Measurements from ENCODE around the gene PEF1. TPM values are rescaled to one million over a fixed set of nuclear protein-coding genes. Genes with fewer than 3 reads are reported as not detected.
"Not testable (repeated sequence)": the region's sequence is repeated elsewhere in the genome, so short reads cannot be mapped to it uniquely, and the experiment has no call there.

PEF1 gene
- polyA plus RNA-seq, 3 donors: 27.8 to 67.3 (median 62.0) TPM

GRCh38 chr1:31596737-31597097 lies 48.0 kb downstream of the PEF1 start:
- H3K27ac ChIP-seq (ENCODE audit: low read depth, low read length): no peak overlapping the region
- 28 to 39% (median 28%) methylated on average over 6 of the region's 6 CpGs for WGBS, 3 donors

DNA sequence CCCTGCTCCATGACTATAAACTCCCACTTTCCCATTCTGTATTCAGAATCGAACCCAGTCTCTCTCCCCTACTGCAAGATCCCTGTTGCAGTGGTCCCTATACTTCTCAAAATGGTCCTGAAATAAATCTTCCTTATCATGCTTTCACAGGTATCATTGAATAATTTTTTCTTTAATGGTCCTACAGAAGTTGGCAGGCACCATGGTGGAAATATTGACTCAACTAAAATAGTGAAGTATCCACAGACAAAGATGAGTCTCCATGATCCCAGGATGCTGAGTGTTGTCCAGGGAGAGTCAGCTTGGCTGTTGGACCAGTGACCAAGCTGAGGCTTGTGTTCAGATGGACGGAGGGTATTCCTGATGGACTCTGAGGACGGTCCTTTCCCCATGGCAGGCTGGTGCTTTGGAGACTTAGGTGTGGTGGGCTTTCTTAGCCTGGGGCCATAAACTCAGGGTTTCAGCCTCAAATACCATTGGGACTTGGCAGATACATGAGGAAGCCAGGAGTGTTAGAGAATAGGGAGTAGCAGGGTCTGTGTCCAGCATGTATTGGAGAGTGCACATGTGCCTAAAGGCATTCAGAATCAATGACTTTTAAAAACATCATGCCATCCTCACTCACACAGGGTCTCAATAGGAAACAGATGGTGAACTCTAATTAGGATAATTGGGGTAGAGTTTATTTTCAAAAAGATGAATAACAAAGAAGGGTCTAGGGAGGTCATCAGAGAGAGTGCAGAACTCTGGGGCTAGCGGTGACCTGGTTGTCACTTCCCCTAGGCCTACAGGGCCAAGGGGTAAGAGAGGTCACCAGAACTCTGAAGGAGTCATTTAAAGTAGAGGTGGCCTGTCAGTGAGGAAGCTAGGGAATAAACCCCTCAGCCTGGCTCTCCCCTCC lies 48.6 kb downstream of the PEF1 start:
- 82 to 88% (median 85%) methylated on average over 4 of the region's 4 CpGs for WGBS, 3 donors
- H3K27ac ChIP-seq (ENCODE audit: low read depth, low read length): no peak overlapping the region

GRCh38 chr1:31593770-31594632 lies 50.7 kb downstream of the PEF1 start:
- 31 to 44% (median 42%) methylated on average over 10 of the region's 10 CpGs for WGBS, 3 donors
- no peak overlapping the region for H3K27ac ChIP-seq (ENCODE audit: low read depth, low read length)

DNA sequence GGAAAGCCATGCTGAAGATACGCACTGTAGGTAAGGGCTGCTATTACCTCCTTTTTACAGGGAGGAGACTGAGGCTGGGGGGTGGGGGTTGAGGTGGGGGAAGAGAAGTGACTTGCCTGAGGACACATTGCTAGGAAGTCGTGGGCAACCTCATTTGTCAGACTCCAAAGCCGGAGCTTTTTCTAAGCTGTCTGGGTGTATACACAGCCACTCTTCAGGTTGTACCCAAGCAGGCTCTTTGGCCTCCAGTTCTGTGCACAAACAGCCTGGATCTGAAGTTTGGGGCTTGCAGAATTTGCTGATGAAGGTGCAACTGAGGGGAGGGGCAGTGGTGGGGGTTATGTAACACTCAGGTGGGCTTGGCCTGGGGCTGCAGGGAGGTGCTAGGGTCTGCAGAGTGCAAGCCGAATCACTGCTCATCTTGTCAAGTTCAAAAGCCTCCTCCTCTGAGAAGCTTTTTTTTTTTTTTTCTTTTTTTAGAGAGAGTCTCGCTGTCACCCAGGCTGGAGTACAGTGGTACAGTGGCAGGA lies 51.5 kb downstream of the PEF1 start:
- H3K27ac ChIP-seq (ENCODE audit: low read depth, low read length): no peak overlapping the region
- WGBS, 3 donors: 77 to 93% (median 80%) methylated on average over 5 of the region's 5 CpGs

GRCh38 chr1:31592132-31592531 lies 52.5 kb downstream of the PEF1 start:
- no peak overlapping the region for H3K27ac ChIP-seq (ENCODE audit: low read depth, low read length)

DNA sequence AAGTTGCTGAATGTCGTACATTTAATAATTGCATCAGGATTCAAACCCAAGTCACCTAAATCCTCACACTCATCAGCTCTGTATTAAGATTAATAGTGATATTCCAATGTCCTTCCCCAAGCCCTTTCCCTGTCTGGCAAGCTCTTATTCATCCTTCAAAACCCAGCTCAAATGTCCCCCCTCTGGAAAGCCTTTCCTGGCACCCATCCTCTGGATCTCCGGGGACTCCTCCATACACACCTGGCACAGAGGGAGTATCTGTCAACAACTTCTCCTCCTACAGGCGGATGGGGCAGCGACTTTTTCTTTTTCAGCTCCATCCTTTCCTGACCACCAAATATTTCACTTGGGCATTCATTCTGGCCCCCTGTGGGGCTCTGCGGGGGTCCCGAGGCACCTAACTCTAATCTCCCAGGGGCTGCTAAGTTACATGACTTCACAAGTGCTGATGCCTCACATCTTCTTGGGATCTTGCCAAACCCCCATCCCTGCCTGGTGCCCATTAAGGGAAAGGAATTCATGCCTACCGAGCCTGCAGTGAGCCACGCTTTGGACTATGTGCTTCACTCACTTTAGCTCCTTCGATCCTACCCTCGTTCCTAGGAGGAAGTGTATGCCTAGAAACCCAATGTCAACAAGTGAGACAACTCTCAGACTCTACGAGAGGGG lies 53.1 kb downstream of the PEF1 start:
- 71 to 74% (median 73%) methylated on average over 11 of the region's 11 CpGs for WGBS, 3 donors
- H3K27ac ChIP-seq (ENCODE audit: low read depth, low read length): no peak overlapping the region

DNA sequence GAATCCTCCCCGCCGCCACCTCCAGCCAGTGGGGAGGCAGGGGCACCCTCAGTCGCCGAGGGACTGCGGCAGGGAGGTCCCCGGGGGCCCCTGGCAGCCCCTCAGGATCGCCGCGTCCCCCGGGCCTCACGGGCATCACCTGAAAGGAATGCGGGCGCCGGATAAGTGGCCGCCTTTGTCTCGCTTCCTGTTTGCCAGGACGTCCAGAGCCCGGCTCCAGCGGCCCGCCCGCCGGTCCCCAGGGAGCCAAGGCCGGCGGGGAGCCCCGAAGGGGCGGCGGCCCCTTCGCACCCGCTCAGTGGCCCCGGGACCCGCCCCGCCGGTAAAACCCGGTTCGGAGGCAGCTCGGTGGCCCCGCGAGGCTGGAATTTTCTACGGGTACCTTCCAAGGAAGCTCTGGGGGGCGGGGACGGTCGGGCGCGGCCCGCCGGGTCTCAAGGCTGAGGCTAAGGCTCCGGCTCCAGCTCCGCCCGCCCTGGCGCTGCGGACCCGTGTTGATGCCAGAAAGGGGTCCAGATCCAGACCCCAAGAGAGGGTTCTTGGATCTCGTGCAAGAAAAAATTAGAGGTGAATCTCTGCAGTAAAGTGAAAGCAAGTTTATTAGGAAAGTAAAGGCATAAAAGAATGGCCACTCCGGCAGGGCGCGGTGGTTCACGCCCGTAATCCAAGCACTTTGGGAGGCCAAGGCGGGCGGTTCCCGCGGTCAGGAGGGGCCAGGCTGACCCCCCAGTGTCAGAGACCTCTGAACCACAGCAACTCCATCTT lies 55.7 kb downstream of the PEF1 start:
- 15 to 25% (median 23%) methylated on average over 57 to 62 of the region's 62 CpGs for WGBS, 3 donors
- no peak overlapping the region for H3K27ac ChIP-seq (ENCODE audit: low read depth, low read length)

GRCh38 chr1:31587720-31588423 lies 56.8 kb downstream of the PEF1 start:
- 22 to 59% (median 56%) methylated on average over 14 of the region's 14 CpGs for WGBS, 3 donors
- no peak overlapping the region for H3K27ac ChIP-seq (ENCODE audit: low read depth, low read length)

DNA sequence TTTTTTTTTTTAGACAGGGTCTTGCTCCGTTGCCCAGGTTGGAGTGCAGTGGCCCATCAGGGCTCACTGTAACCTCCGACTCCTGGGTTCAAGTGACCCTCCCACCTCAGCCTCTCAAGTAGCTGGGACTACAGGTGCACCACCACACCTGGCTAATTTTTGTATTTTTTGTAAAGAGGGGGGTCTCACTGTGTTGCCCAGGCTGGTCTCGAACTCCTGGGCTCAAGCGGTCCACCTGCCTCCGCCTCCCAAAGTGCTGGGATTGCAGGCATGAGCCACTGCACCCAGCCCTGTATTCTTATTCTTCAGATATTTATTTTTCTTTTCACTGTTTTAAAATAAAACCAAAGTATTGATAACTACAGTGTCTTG lies 57.4 kb downstream of the PEF1 start:
- WGBS, 3 donors: 85 to 97% (median 96%) methylated on average over 4 to 5 of the region's 5 CpGs
- H3K27ac ChIP-seq (ENCODE audit: low read depth, low read length): not testable (repeated sequence)

DNA sequence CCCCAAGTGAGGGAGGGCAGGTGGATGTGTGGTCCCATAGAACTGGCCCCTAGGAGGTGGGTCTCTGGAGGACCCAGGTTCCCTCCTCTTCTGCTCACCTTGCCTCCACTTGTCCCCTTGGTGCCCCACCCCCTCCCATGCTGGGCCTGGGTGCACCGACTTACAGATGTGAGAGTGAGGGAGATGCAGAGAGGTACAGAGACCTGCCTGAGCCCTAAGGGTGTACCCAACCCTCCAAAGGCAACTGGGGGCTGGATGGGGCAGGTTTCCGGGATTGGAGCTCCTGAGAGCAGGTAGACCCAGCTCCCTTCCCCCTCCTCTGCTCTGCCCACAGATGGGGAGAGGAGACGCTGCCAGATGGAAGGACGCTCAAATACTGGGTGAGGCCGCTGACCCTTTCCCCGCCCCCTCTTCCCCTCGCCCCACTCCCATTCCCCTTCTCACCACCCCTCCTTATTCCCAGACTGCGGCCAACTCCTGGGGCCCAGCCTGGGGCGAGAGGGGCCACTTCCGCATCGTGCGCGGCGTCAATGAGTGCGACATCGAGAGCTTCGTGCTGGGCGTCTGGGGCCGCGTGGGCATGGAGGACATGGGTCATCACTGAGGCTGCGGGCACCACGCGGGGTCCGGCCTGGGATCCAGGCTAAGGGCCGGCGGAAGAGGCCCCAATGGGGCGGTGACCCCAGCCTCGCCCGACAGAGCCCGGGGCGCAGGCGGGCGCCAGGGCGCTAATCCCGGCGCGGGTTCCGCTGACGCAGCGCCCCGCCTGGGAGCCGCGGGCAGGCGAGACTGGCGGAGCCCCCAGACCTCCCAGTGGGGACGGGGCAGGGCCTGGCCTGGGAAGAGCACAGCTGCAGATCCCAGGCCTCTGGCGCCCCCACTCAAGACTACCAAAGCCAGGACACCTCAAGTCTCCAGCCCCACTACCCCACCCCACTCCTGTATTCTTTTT lies 58.0 kb downstream of the PEF1 start:
- 65 to 78% (median 69%) methylated on average over 44 to 47 of the region's 47 CpGs for WGBS, 3 donors
- no peak overlapping the region for H3K27ac ChIP-seq (ENCODE audit: low read depth, low read length)

GRCh38 chr1:31585736-31586365 lies 58.8 kb downstream of the PEF1 start:
- no peak overlapping the region for H3K27ac ChIP-seq (ENCODE audit: low read depth, low read length)
- WGBS, 3 donors: 84 to 86% (median 86%) methylated on average over 11 of the region's 11 CpGs

GRCh38 chr1:31584869-31585735 lies 59.6 kb downstream of the PEF1 start:
- 77 to 93% (median 84%) methylated on average over 27 of the region's 27 CpGs for WGBS, 3 donors
- no peak overlapping the region for H3K27ac ChIP-seq (ENCODE audit: low read depth, low read length)

DNA sequence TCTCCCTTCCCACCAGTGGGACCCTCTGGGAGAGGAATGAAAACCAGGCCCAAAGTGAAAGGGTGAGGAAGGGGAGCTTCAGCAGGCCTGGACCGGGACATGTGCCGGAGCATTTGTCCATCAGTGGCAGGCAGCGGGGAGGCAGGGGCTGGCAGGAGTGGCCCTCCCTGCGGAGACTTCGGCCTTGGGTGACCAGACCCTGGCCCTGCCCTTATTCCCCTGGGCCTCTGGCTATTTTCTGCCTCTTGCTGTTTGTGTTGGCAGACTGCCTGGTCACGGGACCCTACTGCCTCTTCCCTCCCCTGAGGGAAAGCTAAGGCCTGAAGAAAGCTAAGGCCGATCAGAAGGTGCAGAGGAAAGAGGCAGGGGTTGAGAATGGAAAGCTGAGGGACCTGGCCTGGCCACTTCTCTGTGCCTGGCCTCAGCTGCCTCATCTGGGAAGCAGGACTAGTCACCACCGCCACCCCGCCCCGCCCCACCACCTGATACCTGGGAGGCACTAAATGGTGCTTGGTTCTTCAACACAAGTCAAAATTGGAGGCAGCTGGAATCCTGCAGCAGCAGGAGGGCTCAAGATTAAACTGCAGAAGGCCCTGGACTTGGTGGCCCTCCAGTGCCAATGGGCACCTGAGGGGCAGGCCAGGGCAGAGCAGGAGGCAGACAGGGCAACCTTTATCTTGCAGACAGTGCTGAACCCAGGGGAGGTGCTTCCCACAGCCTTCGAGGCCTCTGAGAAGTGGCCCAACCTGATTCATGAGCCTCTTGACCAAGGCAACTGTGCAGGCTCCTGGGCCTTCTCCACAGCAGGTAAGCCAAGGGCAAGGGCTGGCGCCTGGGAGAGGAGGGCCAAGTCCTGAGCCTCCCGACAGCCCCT lies 60.4 kb downstream of the PEF1 start:
- H3K27ac ChIP-seq (ENCODE audit: low read depth, low read length): no peak overlapping the region
- 41 to 71% (median 60%) methylated on average over 12 to 13 of the region's 13 CpGs for WGBS, 3 donors
